ENCODE results near the gene ARHGAP26.

The ARHGAP26 gene

GRCh38 chr5:142931896-142932686, 161.9 kb downstream of the ARHGAP26 start:
- H3K4me2 ChIP-seq (ENCODE audit: low read length) = no peak overlapping the region
- TF ChIP-seq EZH2 (IDR thresholded peaks at IDR 0.05; ENCODE audit: borderline replicate concordance, low read length) (no peak), CTCF (IDR thresholded peaks at IDR 0.05; ENCODE audit: low read length) (no peak)

GRCh38 chr5:142934051-142934762, 164.0 kb downstream of the ARHGAP26 start:
- TF ChIP-seq EZH2 (IDR thresholded peaks at IDR 0.05; ENCODE audit: borderline replicate concordance, low read length) = no peak
- TF ChIP-seq CTCF (IDR thresholded peaks at IDR 0.05; ENCODE audit: low read length) = no peak
- H3K27me3 ChIP-seq (ENCODE audit: insufficient read depth, low read length) = no peaks in the 10 kb centered on the region; the same call in 1 of the 2 replicates
- no peak overlapping the region for H3K4me2 ChIP-seq (ENCODE audit: low read length)
- H3K9ac ChIP-seq (ENCODE audit: low read length) = no peak overlapping the region
- no peaks in the 10 kb centered on the region for H3F3A ChIP-seq (ENCODE audit: insufficient read depth, low read length)
- no peaks in the 10 kb centered on the region for H4K20me1 ChIP-seq (ENCODE audit: insufficient read depth, low read length)
- no peaks in the 10 kb centered on the region for H3K79me2 ChIP-seq (ENCODE audit: insufficient read depth, low read length)
- no peaks in the 10 kb centered on the region for H3K9me3 ChIP-seq (ENCODE audit: low read length)
- H3K4me1 ChIP-seq (ENCODE audit: insufficient read depth, low read length, severe bottlenecking) = no peaks in the 10 kb centered on the region
- no peaks in the 10 kb centered on the region for H3K9me2 ChIP-seq (ENCODE audit: low read depth, low read length)
- no peak overlapping the region for H3K27ac ChIP-seq (ENCODE audit: low read depth, low read length, poor library complexity, severe bottlenecking)
- no peaks in the 10 kb centered on the region for H3K36me3 ChIP-seq (ENCODE audit: insufficient read depth, low read length)
- no peak overlapping the region for H3K4me3 ChIP-seq (ENCODE audit: low read depth, low read length, poor library complexity, severe bottlenecking)
- H2AFZ ChIP-seq (ENCODE audit: low read length) = no peak overlapping the region

More at GRCh38 chr5:142931896-142932686, 161.9 kb downstream of the ARHGAP26 start:
- Histone ChIP-seq H3K27ac (ENCODE audit: low read depth, low read length, poor library complexity, severe bottlenecking) (no peak overlapping the region), H3F3A (ENCODE audit: insufficient read depth, low read length) (no peaks in the 10 kb centered on the region), H3K9me2 (ENCODE audit: low read depth, low read length) (no peaks in the 10 kb centered on the region), H3K36me3 (ENCODE audit: insufficient read depth, low read length) (no peaks in the 10 kb centered on the region), H3K4me3 (ENCODE audit: low read depth, low read length, poor library complexity, severe bottlenecking) (no peak overlapping the region), H4K20me1 (ENCODE audit: insufficient read depth, low read length) (no peaks in the 10 kb centered on the region), H3K4me1 (ENCODE audit: insufficient read depth, low read length, severe bottlenecking) (no peaks in the 10 kb centered on the region), H3K9me3 (ENCODE audit: low read length) (no peaks in the 10 kb centered on the region), H3K27me3 (ENCODE audit: insufficient read depth, low read length) (no peaks in the 10 kb centered on the region; the same call in 1 of the 2 replicates), H3K79me2 (ENCODE audit: insufficient read depth, low read length) (no peaks in the 10 kb centered on the region), H2AFZ (ENCODE audit: low read length) (no peak overlapping the region), H3K9ac (ENCODE audit: low read length) (no peak overlapping the region)

- no peaks in the 10 kb centered on the region for H4K20me1 ChIP-seq (ENCODE audit: insufficient read depth, low read length)
- no peak overlapping the region for H3K27ac ChIP-seq (ENCODE audit: low read depth, low read length, poor library complexity, severe bottlenecking)
- H3K27me3 ChIP-seq (ENCODE audit: insufficient read depth, low read length) = no peaks in the 10 kb centered on the region; the same call in 1 of the 2 replicates
- no peaks in the 10 kb centered on the region for H3K79me2 ChIP-seq (ENCODE audit: insufficient read depth, low read length)
- no peaks in the 10 kb centered on the region for H3K4me1 ChIP-seq (ENCODE audit: insufficient read depth, low read length, severe bottlenecking)
- no peaks in the 10 kb centered on the region for H3K36me3 ChIP-seq (ENCODE audit: insufficient read depth, low read length)
- H3K9me3 ChIP-seq (ENCODE audit: low read length) = no peaks in the 10 kb centered on the region
- H3F3A ChIP-seq (ENCODE audit: insufficient read depth, low read length) = no peaks in the 10 kb centered on the region
- no peaks in the 10 kb centered on the region for H3K9me2 ChIP-seq (ENCODE audit: low read depth, low read length)
- H3K4me3 ChIP-seq (ENCODE audit: low read depth, low read length, poor library complexity, severe bottlenecking) = no peak overlapping the region
- no peak overlapping the region for H2AFZ ChIP-seq (ENCODE audit: low read length)
- H3K9ac ChIP-seq (ENCODE audit: low read length) = no peak overlapping the region
- no peak for TF ChIP-seq EZH2 (IDR thresholded peaks at IDR 0.05; ENCODE audit: borderline replicate concordance, low read length)
- TF ChIP-seq CTCF (IDR thresholded peaks at IDR 0.05; ENCODE audit: low read length) = no peak
- no peak overlapping the region for H3K4me2 ChIP-seq (ENCODE audit: low read length)
Observed at GRCh38 chr5:142935014-142935413, 164.8 kb downstream of the ARHGAP26 start.
